Endothelial cell (in vitro differentiated cells): Measurements from ENCODE around the gene CINP. TPM values are rescaled to one million over a fixed set of nuclear protein-coding genes. Genes with fewer than 3 reads are reported as not detected.
"Not testable (repeated sequence)": the region's sequence is repeated elsewhere in the genome, so short reads cannot be mapped to it uniquely, and the experiment has no call there.

ENCODE experiments used
- DNase-seq: peaks from one replicate; pipeline ENCODE4 v3.0.0; 2021; ENCODE audit warnings: low spot score
- H3K27ac Mint-ChIP-seq: one replicate; pipeline ENCODE4 v1.8.0; 2021; ENCODE audit warnings: mixed read lengths, inconsistent platforms; ENCODE audit not compliant: unreplicated experiment
- H3K27me3 Mint-ChIP-seq: one replicate; pipeline ENCODE4 v1.8.0; 2021; ENCODE audit warnings: mild to moderate bottlenecking, moderate library complexity, mixed read lengths, inconsistent platforms; ENCODE audit not compliant: unreplicated experiment
- H3K36me3 Mint-ChIP-seq: one replicate; pipeline ENCODE4 v1.8.0; 2021; ENCODE audit warnings: mild to moderate bottlenecking, low read depth, mixed read lengths, inconsistent platforms; ENCODE audit not compliant: unreplicated experiment
- H3K4me1 Mint-ChIP-seq: one replicate; pipeline ENCODE4 v1.8.0; 2021; ENCODE audit warnings: mild to moderate bottlenecking, mixed read lengths, inconsistent platforms; ENCODE audit not compliant: unreplicated experiment
- H3K4me3 Mint-ChIP-seq: one replicate; pipeline ENCODE4 v1.8.0; 2021; ENCODE audit warnings: mild to moderate bottlenecking, mixed read lengths, inconsistent platforms; ENCODE audit not compliant: unreplicated experiment
- H3K9me3 Mint-ChIP-seq: one replicate; pipeline ENCODE4 v1.8.0; 2021; ENCODE audit warnings: mixed read lengths, inconsistent platforms; ENCODE audit not compliant: unreplicated experiment
- total RNA-seq: library from RNA; stranded (reverse); fragmentation: NEBNext Ultra II Directional; extraction: Animal tissue kit (Norgen Biotek cat#: 25700); gene quantifications from one replicate; pipeline ENCODE4 v1.2.1, GENCODE V29; 2021; ENCODE audit not compliant: unreplicated experiment
- TF ChIP-seq, protein P1 (sequence below): fragments of 200-600 bp; sonication (generic); IDR thresholded peaks from one replicate; pipeline ENCODE4 v1.5.0; 2021; ENCODE audit warnings: antibody characterized with exemption; ENCODE audit not compliant: unreplicated experiment

Gene CINP
- total RNA-seq, 1 donor from 2014 or later, result 26.1 TPM

DNA sequence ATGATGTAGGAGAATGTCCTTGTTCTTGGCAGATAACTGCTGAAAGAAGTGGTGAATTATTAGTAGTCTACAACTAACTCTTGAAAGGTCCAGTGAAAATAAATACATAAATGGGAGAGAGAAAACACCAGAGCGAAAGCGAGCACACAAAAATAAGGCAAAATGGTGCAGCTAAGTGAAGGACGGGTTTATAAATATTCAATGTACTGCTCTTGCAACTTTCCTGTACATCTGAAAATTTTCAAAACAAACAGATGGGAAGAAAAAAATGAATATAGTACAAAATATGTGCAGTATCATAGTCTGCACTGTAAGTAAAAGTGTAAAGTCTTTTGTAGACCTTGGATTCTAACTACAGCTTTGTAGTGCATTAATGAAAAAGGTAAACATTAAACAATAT, 59.0 kb downstream of the CINP start:
- H3K36me3 Mint-ChIP-seq, result peaks cover 1% of the 10 kb centered on the region
- TF ChIP-seq, protein P1, sequence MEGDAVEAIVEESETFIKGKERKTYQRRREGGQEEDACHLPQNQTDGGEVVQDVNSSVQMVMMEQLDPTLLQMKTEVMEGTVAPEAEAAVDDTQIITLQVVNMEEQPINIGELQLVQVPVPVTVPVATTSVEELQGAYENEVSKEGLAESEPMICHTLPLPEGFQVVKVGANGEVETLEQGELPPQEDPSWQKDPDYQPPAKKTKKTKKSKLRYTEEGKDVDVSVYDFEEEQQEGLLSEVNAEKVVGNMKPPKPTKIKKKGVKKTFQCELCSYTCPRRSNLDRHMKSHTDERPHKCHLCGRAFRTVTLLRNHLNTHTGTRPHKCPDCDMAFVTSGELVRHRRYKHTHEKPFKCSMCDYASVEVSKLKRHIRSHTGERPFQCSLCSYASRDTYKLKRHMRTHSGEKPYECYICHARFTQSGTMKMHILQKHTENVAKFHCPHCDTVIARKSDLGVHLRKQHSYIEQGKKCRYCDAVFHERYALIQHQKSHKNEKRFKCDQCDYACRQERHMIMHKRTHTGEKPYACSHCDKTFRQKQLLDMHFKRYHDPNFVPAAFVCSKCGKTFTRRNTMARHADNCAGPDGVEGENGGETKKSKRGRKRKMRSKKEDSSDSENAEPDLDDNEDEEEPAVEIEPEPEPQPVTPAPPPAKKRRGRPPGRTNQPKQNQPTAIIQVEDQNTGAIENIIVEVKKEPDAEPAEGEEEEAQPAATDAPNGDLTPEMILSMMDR, result no peak
- peak overlapping the region; percentile 24 for H3K4me3 Mint-ChIP-seq
- H3K4me1 Mint-ChIP-seq, result no peaks in the 10 kb centered on the region
- no peak overlapping the region for H3K27ac Mint-ChIP-seq
- H3K9me3 Mint-ChIP-seq, result no peaks in the 10 kb centered on the region
- no peak for DNase-seq
- H3K27me3 Mint-ChIP-seq, result no peaks in the 10 kb centered on the region

DNA sequence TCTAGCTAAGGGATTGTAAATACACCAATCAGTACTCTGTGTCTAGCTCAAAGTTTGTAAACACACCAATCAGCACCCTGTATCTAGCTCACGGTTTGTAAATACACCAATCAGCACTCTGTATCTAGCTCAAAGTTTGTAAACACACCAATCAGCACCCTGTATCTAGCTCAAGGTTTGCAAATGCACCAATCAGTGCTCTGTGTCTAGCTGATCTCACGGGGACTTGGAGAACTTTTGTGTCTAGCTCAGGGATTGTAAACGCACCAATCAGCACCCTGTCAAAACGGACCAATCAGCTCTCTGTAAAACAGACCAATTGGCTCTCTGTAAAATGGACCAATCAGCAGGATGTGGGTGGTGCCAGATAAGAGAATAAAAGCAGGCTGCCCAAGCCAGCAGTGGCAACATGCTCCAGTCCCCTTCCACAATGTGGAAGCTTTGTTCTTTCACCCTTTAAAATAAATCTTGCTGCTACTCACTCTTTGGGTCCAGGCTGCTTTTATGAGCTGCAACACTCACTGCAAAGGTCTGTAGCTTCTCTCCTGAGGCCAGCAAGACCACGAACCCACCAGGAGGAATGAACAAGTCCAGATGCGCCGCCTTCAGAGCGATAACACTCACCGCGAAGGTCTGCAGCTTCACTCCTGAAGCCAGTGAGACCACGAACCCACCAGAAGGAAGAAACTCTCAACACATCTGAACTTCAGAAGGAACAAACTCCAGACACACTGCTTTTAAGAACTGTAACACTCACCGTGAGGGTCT, 64.2 kb downstream of the CINP start:
- not testable (repeated sequence) for H3K27me3 Mint-ChIP-seq, H3K36me3 Mint-ChIP-seq, H3K9me3 Mint-ChIP-seq, DNase-seq, H3K4me1 Mint-ChIP-seq, H3K4me3 Mint-ChIP-seq, H3K27ac Mint-ChIP-seq

Other genes with a start within 250 kb of the CINP start
- gene WDR20, start 223.0 kb downstream of the CINP start, total RNA-seq, result 28.5 TPM
- gene MOK, start 57.7 kb downstream of the CINP start, total RNA-seq, result 5.8 TPM
- gene ZNF839, start 43.1 kb downstream of the CINP start, total RNA-seq, result 18.5 TPM
- 28.9 TPM for gene TECPR2, start 51 bp upstream of the CINP start, total RNA-seq
- gene ANKRD9, start 146.9 kb upstream of the CINP start, total RNA-seq, result 9.4 TPM
- gene RCOR1, start 229.8 kb upstream of the CINP start, total RNA-seq, result 51.6 TPM